HepG2 (cell line): ENCODE results near the gene DDX10. TPM values are rescaled to one million over a fixed set of nuclear protein-coding genes. Genes with fewer than 3 reads are reported as not detected.

Experiments used
- ATAC-seq: fragments of 200-7000 bp; cut with Tn5 transposase; 3 replicates; pipeline ENCODE4 v1.9.1; 2020; ENCODE audit warnings: mild to moderate bottlenecking, moderate library complexity
- BruUV-seq: library from RNA; stranded (reverse); fragments of 400-500 nt; replicated peaks from 2 replicates; lab custom pipeline; 2021; lab: Mats Ljungman, UMichigan
- CTCF ChIA-PET: fragments of 300-600 bp; formaldehyde crosslinking; extraction: SDS; loops from one replicate; lab custom pipeline; 2021; ENCODE audit warnings: low total read pairs, inconsistent platforms, low intra/inter-chr PET ratio; lab: Yijun Ruan, JAX
- POLR2A ChIA-PET: fragments of 350-600 bp; sonication (Branson Sonifier 250); formaldehyde crosslinking; loops from one replicate; lab custom pipeline; 2020; ENCODE audit warnings: antibody characterized with exemption, inconsistent platforms; lab: Yijun Ruan, JAX
- DNase-seq: peaks from one replicate; pipeline ENCODE4 v3.0.0-alpha.2; 2015; ENCODE audit warnings: low spot score
- FAIRE-seq: peaks from 3 replicates; lab custom pipeline; 2011; peaks lifted over from hg19 to GRCh38; lab: Jason Lieb, UNC
- H2AFZ ChIP-seq: one replicate; pipeline ENCODE4 v1.6.1; 2011; ENCODE audit warnings: low read length, inconsistent platforms
- H3K27ac ChIP-seq: fragments of 300-600 bp; 3 replicates; pipeline ENCODE4 v1.8.0; 2011; ENCODE audit warnings: mixed run types, mild to moderate bottlenecking, mixed read lengths, low read length, inconsistent platforms; ENCODE audit not compliant: insufficient read depth; ENCODE audit errors: extremely low read length
- H3K27me3 ChIP-seq, 2 experiments: fragments of 200-600 bp in 1 of 2; 2 replicates in 1 of 2; 3 replicates in 1 of 2; pipeline versions ENCODE4 v1.6.0 to v1.8.0; 2011; ENCODE audit warnings: low read length in 2 of 2, mild to moderate bottlenecking in 2 of 2, moderate library complexity in 2 of 2, inconsistent platforms in 1 of 2; ENCODE audit not compliant: insufficient read depth in 2 of 2, control insufficient read depth in 1 of 2
- H3K36me3 ChIP-seq, 2 experiments: fragments of 200-600 bp in 1 of 2; replicated peaks in 1 of 2; 2 replicates in 1 of 2; 3 replicates in 1 of 2; pipeline versions ENCODE4 v1.5.1 to v1.8.0; 2011; ENCODE audit warnings: low read length in 2 of 2, inconsistent platforms in 1 of 2; ENCODE audit not compliant: insufficient read depth in 2 of 2, control insufficient read depth in 1 of 2
- H3K4me1 ChIP-seq: 2 replicates; pipeline ENCODE4 v1.5.1; 2012; ENCODE audit warnings: low read length, inconsistent platforms; ENCODE audit not compliant: insufficient read depth
- H3K4me2 ChIP-seq: 2 replicates; pipeline ENCODE4 v1.6.0; 2011; ENCODE audit warnings: low read depth, low read length, inconsistent platforms
- H3K4me3 ChIP-seq, 3 experiments: fragments of 200-600 bp in 1 of 3; sonication (generic), shearing (Covaris generic) in 1 of 3; replicated peaks in 1 of 3; 2 replicates each; pipeline ENCODE4 v1.5.1; 2011 to 2016; ENCODE audit warnings: low read length in 3 of 3, inconsistent platforms in 2 of 3, low read depth in 2 of 3, mild to moderate bottlenecking in 2 of 3, control low read depth in 1 of 3, mixed read lengths in 1 of 3; ENCODE audit not compliant: insufficient read depth in 1 of 3
- H3K79me2 ChIP-seq: one replicate; pipeline ENCODE4 v1.6.1; 2011; ENCODE audit warnings: low read length, inconsistent platforms; ENCODE audit not compliant: insufficient read depth
- H3K9ac ChIP-seq: 2 replicates; pipeline ENCODE4 v1.6.0; 2011; ENCODE audit warnings: mild to moderate bottlenecking, low read depth, low read length, inconsistent platforms; ENCODE audit not compliant: insufficient read depth
- H3K9me3 ChIP-seq: 2 replicates; pipeline ENCODE4 v1.5.1; 2012; ENCODE audit warnings: mild to moderate bottlenecking, low read length
- H4K20me1 ChIP-seq: 2 replicates; pipeline ENCODE4 v1.6.0; 2011; ENCODE audit warnings: inconsistent platforms, mild to moderate bottlenecking, low read length, moderate library complexity; ENCODE audit not compliant: insufficient read depth
- ETS1 ChIP-seq: sonication (generic); formaldehyde crosslinking; IDR thresholded peaks from 2 replicates; pipeline ENCODE4 v1.4.0; 2020; ENCODE audit warnings: missing genetic modification reagents
- GATA4 ChIP-seq: sonication (generic); IDR thresholded peaks from 2 replicates; pipeline ENCODE4 v1.6.1; 2016; ENCODE audit warnings: antibody characterized with exemption, low read depth, borderline replicate concordance
- GTF2F1 ChIP-seq: fragments of 150-350 bp; IDR thresholded peaks from 2 replicates; pipeline ENCODE4 v1.6.1; 2014; ENCODE audit warnings: low read length
- HIVEP1 ChIP-seq: sonication (generic); formaldehyde crosslinking; IDR thresholded peaks from 2 replicates; pipeline ENCODE4 v1.4.0; 2020; ENCODE audit warnings: mild to moderate bottlenecking, missing genetic modification reagents
- HMG20A ChIP-seq: IDR thresholded peaks from 2 replicates; pipeline ENCODE4 v1.6.1; 2016; ENCODE audit warnings: borderline replicate concordance
- IKZF1 ChIP-seq: fragments of 450-650 bp; IDR thresholded peaks from 2 replicates; pipeline ENCODE4 v1.7.1; 2016
- KDM1A ChIP-seq: IDR thresholded peaks from 2 replicates; pipeline ENCODE4 v1.6.1; 2016; ENCODE audit warnings: missing compliant biosample characterization
- KDM5A ChIP-seq: fragments of 200-600 bp; sonication (generic); IDR thresholded peaks from 2 replicates; pipeline ENCODE4 v1.7.0; 2018; ENCODE audit warnings: antibody characterized with exemption, mild to moderate bottlenecking, low read length, borderline replicate concordance
- KLF11 ChIP-seq: IDR thresholded peaks from 2 replicates; pipeline ENCODE4 v1.6.1; 2016; ENCODE audit warnings: missing compliant biosample characterization
- MEIS2 ChIP-seq: sonication (generic); formaldehyde crosslinking; IDR thresholded peaks from 2 replicates; pipeline ENCODE4 v1.9.0; 2021; ENCODE audit warnings: mild to moderate bottlenecking, missing genetic modification reagents
- PAWR ChIP-seq: sonication (generic); formaldehyde crosslinking; IDR thresholded peaks from 2 replicates; pipeline ENCODE4 v1.4.0; 2020; ENCODE audit warnings: missing genetic modification reagents, mild to moderate bottlenecking, borderline replicate concordance
- PTBP1 ChIP-seq: fragments of 200-400 bp; formaldehyde crosslinking; IDR thresholded peaks from 2 replicates; pipeline ENCODE4 v1.6.1; 2018; ENCODE audit warnings: low read length, low read depth; ENCODE audit not compliant: poor library complexity, severe bottlenecking
- RBFOX2 ChIP-seq: fragments of 200-400 bp; formaldehyde crosslinking; IDR thresholded peaks from 2 replicates; pipeline ENCODE4 v1.6.1; 2017; ENCODE audit warnings: low read depth, mild to moderate bottlenecking, low read length
- SIN3B ChIP-seq: fragments of 150-350 bp; IDR thresholded peaks from 2 replicates; pipeline ENCODE4 v1.6.1; 2014; ENCODE audit warnings: low read length
- SNAPC5 ChIP-seq: sonication (generic); formaldehyde crosslinking; IDR thresholded peaks from 2 replicates; pipeline ENCODE4 v1.8.1; 2023; ENCODE audit warnings: mild to moderate bottlenecking, missing genetic modification reagents, borderline replicate concordance
- SNRNP70 ChIP-seq: fragments of 200-400 bp; formaldehyde crosslinking; IDR thresholded peaks from 2 replicates; pipeline ENCODE4 v1.6.1; 2017; ENCODE audit warnings: mild to moderate bottlenecking, low read depth, low read length, moderate library complexity
- ZNF253 ChIP-seq: sonication (generic); formaldehyde crosslinking; IDR thresholded peaks from 2 replicates; pipeline ENCODE4 v1.8.0; 2022; ENCODE audit warnings: mild to moderate bottlenecking, missing genetic modification reagents, borderline replicate concordance
- ZNF281 ChIP-seq: sonication (generic); formaldehyde crosslinking; IDR thresholded peaks from 2 replicates; pipeline ENCODE4 v1.4.0; 2020; ENCODE audit warnings: missing genetic modification reagents, borderline replicate concordance
- ZNF383 ChIP-seq: sonication (generic); formaldehyde crosslinking; IDR thresholded peaks from 2 replicates; pipeline ENCODE4 v1.4.0; 2020; ENCODE audit warnings: missing genetic modification reagents, mild to moderate bottlenecking, borderline replicate concordance
- ZNF496 ChIP-seq: sonication (generic); formaldehyde crosslinking; IDR thresholded peaks from 2 replicates; pipeline ENCODE4 v1.8.1; 2023; ENCODE audit warnings: mild to moderate bottlenecking, moderate library complexity, missing genetic modification reagents; ENCODE audit not compliant: insufficient replicate concordance
- ZNF737 ChIP-seq: sonication (generic); formaldehyde crosslinking; IDR thresholded peaks from 2 replicates; pipeline ENCODE4 v1.5.0; 2020; ENCODE audit warnings: missing genetic modification reagents, mild to moderate bottlenecking, borderline replicate concordance
- WGBS: methylation state at CpG from one replicate; pipeline ENCODE4 v1.1.6; 2017; ENCODE audit warnings: low lambda C conversion rate; 5-methylcytosine and 5-hydroxymethylcytosine counted together
- in situ Hi-C: cut with HindIII; loops from 2 replicates; pipeline ENCODE4 v1.10.0; 2017; ENCODE audit warnings: low pct_unique_long_range_greater_than_20kb; ENCODE audit not compliant: extremely low pct_ligation_motif_present
- intact Hi-C: fragments of 100-400 bp; cut with micrococcal nuclease; formaldehyde crosslinking; loops from one replicate; pipeline ENCODE4 v1.10.0; 2022; ENCODE audit not compliant: unreplicated experiment
- polyA plus RNA-seq, 8 experiments: library from polyadenylated mRNA; depleted of rRNA in 3 of 8; stranded (reverse) in 7 of 8; unstranded in 1 of 8; fragments of >200 nt; fragmentation: Illumina TruSeq in 4 of 8; extraction: Trizol in 4 of 8; gene quantifications; 2 replicates each; pipeline versions ENCODE4 v1.2.1 to v1.2.3, GENCODE V29; 2011 to 2016; ENCODE audit warnings: low read depth in 4 of 8, missing spikeins in 1 of 8, mixed read lengths in 1 of 8; ENCODE audit not compliant: insufficient read depth in 1 of 8
- total RNA-seq, 5 experiments: library from RNA; depleted of rRNA; stranded (reverse); fragments of >200 nt; fragmentation: Illumina TruSeq; extraction: Trizol; gene quantifications; 2 replicates each; pipeline ENCODE4 v1.2.3, GENCODE V29; 2016; ENCODE audit warnings: low read depth in 1 of 5

DDX10 gene
- total and polyA plus RNA-seq, 2 of the 13 experiments (the other 11 are each of a cell fraction or from before 2014, with no cell fraction given), result 17.0 to 32.0 TPM

GRCh38 chr11:108768370-108768769 lies 103.5 kb downstream of the DDX10 start (continued):
- TF ChIP-seq ZNF281 (CRISPR knock-in tag) (no peak), HMG20A (no peak), ZNF737 (CRISPR knock-in tag) (no peak), GTF2F1 (no peak), ZNF253 (CRISPR knock-in tag) (no peak), KDM1A (CRISPR knock-in tag) (no peak), MEIS2 (CRISPR knock-in tag) (no peak), ZNF496 (CRISPR knock-in tag) (no peak), KDM5A (no peak), RBFOX2 (no peak)

GRCh38 chr11:108768964-108769363 lies 104.1 kb downstream of the DDX10 start:
- Histone ChIP-seq H3K4me2 (no peak overlapping the region), H3K4me3 (no peak overlapping the region), H3K79me2 (no peaks in the 10 kb centered on the region), H4K20me1 (no peaks in the 10 kb centered on the region), H3K27ac (no peak overlapping the region), H3K36me3 (no peaks in the 10 kb centered on the region), H3K4me1 (no peaks in the 10 kb centered on the region), H2AFZ (no peak overlapping the region), H3K9me3 (no peaks in the 10 kb centered on the region), H3K9ac (no peak overlapping the region), H3K27me3 (no peaks in the 10 kb centered on the region)
- CTCF ChIA-PET, result no interaction called here
- FAIRE-seq (no peak), DNase-seq (no peak), ATAC-seq (no peak)
- in situ Hi-C loops, result no loop called here
- POLR2A ChIA-PET, result no interaction called here
- no TSS peak for BruUV-seq
- 95% methylated on average over 1 of the region's 1 CpG for WGBS
- intact Hi-C loops, result no loop called here
- TF ChIP-seq IKZF1, result no peak
- TF ChIP-seq GATA4, result no peak
- TF ChIP-seq ZNF383 (CRISPR knock-in tag), result no peak
- TF ChIP-seq KLF11, result no peak
- TF ChIP-seq PAWR (CRISPR knock-in tag), result no peak
- TF ChIP-seq SNRNP70, result no peak
- no peak for TF ChIP-seq HIVEP1 (CRISPR knock-in tag)
- no peak for TF ChIP-seq ETS1 (CRISPR knock-in tag)
- no peak for TF ChIP-seq PTBP1
- no peak for TF ChIP-seq SIN3B
- no peak for TF ChIP-seq SNAPC5
